GM12878 (cell line): ENCODE results near the gene SLC27A5. TPM values are rescaled to one million over a fixed set of nuclear protein-coding genes. Genes with fewer than 3 reads are reported as not detected.
"Not testable (repeated sequence)": the region's sequence is repeated elsewhere in the genome, so short reads cannot be mapped to it uniquely, and the experiment has no call there.

Experiments used
- ATAC-seq: fragments of 200-7000 bp; cut with Tn5 transposase; 3 replicates; pipeline ENCODE4 v1.9.1; 2020; ENCODE audit warnings: mild to moderate bottlenecking, moderate library complexity
- BruUV-seq: library from RNA; stranded (reverse); fragments of 400-500 nt; replicated peaks from 2 replicates; lab custom pipeline; 2021; lab: Mats Ljungman, UMichigan
- CTCF ChIA-PET: fragments of 300-600 bp; sonication (Branson Sonifier 250); formaldehyde crosslinking; extraction: SDS; loops from one replicate; lab custom pipeline; 2021; ENCODE audit warnings: inconsistent platforms; lab: Yijun Ruan, JAX
- POLR2A ChIA-PET: fragments of 350-600 bp; formaldehyde crosslinking; extraction: SDS; loops from one replicate; lab custom pipeline; 2021; ENCODE audit warnings: inconsistent platforms; lab: Charles Lee
- RAD21 ChIA-PET: fragments of 300-600 bp; sonication (Branson Sonifier 250); formaldehyde crosslinking; loops from one replicate; lab custom pipeline; 2023; ENCODE audit warnings: antibody characterized with exemption; ENCODE audit not compliant: unreplicated experiment; lab: Charles Lee
- SMC1A ChIA-PET: fragments of 300-600 bp; sonication (Branson Sonifier 250); formaldehyde crosslinking; loops from one replicate; lab custom pipeline; 2023; ENCODE audit not compliant: unreplicated experiment, uncharacterized antibody; lab: Charles Lee
- DNase-seq: peaks from one replicate; pipeline ENCODE4 v3.0.0-alpha.2; 2011; ENCODE audit warnings: low read depth, low spot score
- FAIRE-seq: peaks from 3 replicates; lab custom pipeline; 2011; peaks lifted over from hg19 to GRCh38; lab: Jason Lieb, UNC
- H2AFZ ChIP-seq: 2 replicates; pipeline ENCODE4 v1.6.0; 2011; ENCODE audit warnings: low read depth, low read length, control low read depth; ENCODE audit not compliant: control insufficient read depth
- H3K27ac ChIP-seq: 2 replicates; pipeline ENCODE4 v1.5.1; 2011; ENCODE audit warnings: control low read depth; ENCODE audit not compliant: control insufficient read depth, insufficient read depth
- H3K27me3 ChIP-seq, 2 experiments: replicated peaks in 1 of 2; 2 replicates each; pipeline versions ENCODE4 v1.6.0 to v1.6.1; 2011; ENCODE audit warnings: low read length in 1 of 2; ENCODE audit not compliant: control insufficient read depth in 2 of 2, insufficient read depth in 2 of 2
- H3K36me3 ChIP-seq, 2 experiments: 2 replicates each; pipeline ENCODE4 v1.5.1; 2011; ENCODE audit warnings: low read length in 1 of 2; ENCODE audit not compliant: control insufficient read depth in 2 of 2, insufficient read depth in 2 of 2
- H3K4me1 ChIP-seq: 2 replicates; pipeline ENCODE4 v1.6.1; 2011; ENCODE audit warnings: mild to moderate bottlenecking, low read length, moderate library complexity, mixed read lengths; ENCODE audit not compliant: control insufficient read depth, insufficient read depth
- H3K4me2 ChIP-seq: 2 replicates; pipeline ENCODE4 v1.6.0; 2011; ENCODE audit warnings: control low read depth; ENCODE audit not compliant: control insufficient read depth, insufficient read depth
- H3K4me3 ChIP-seq: fragments of 200-600 bp; sonication (generic); 2 replicates; pipeline ENCODE4 v1.5.1; 2016
- H3K79me2 ChIP-seq: 2 replicates; pipeline ENCODE4 v1.6.0; 2011; ENCODE audit warnings: low read length; ENCODE audit not compliant: control insufficient read depth, insufficient read depth
- H3K9ac ChIP-seq: 2 replicates; pipeline ENCODE4 v1.8.0; 2011; ENCODE audit warnings: low read length, control low read depth, mixed read lengths; ENCODE audit not compliant: control insufficient read depth, insufficient read depth
- H3K9me3 ChIP-seq: replicated peaks from 3 replicates; pipeline ENCODE4 v1.5.1; 2011; ENCODE audit warnings: mild to moderate bottlenecking, low read length; ENCODE audit not compliant: control insufficient read depth, insufficient read depth
- H4K20me1 ChIP-seq: 2 replicates; pipeline ENCODE4 v1.6.0; 2011; ENCODE audit not compliant: control insufficient read depth, insufficient read depth
- ATF7 ChIP-seq: fragments of 450-650 bp; IDR thresholded peaks from 2 replicates; pipeline ENCODE4 v1.6.1; 2016; ENCODE audit warnings: low read depth, mild to moderate bottlenecking
- CREB1 ChIP-seq: IDR thresholded peaks from 2 replicates; pipeline ENCODE4 v1.6.1; 2012; ENCODE audit warnings: low read depth, mild to moderate bottlenecking, inconsistent platforms
- CREM ChIP-seq: IDR thresholded peaks from 2 replicates; pipeline ENCODE4 v1.6.1; 2014; ENCODE audit warnings: antibody characterized with exemption, low read depth
- EZH2 ChIP-seq: IDR thresholded peaks from 2 replicates; pipeline ENCODE4 v1.6.1; 2012; ENCODE audit warnings: low read depth, mild to moderate bottlenecking, control low read depth, inconsistent platforms, low read length, borderline replicate concordance; ENCODE audit not compliant: control insufficient read depth
- GATAD2B ChIP-seq: fragments of 450-650 bp; conservative IDR thresholded peaks from 2 replicates; pipeline ENCODE4 v1.6.1; 2017; ENCODE audit warnings: low read depth, mild to moderate bottlenecking, moderate library complexity
- JUND ChIP-seq: IDR thresholded peaks from 2 replicates; pipeline ENCODE4 v1.6.1; 2012; ENCODE audit warnings: low read depth, mild to moderate bottlenecking, low read length, improper control_type of control experiment, moderate library complexity
- MTA2 ChIP-seq: fragments of 450-650 bp; IDR thresholded peaks from 2 replicates; pipeline ENCODE4 v1.6.1; 2016; ENCODE audit warnings: low read depth, mild to moderate bottlenecking, moderate library complexity
- MXI1 ChIP-seq: fragments of 150-350 bp; IDR thresholded peaks from 2 replicates; pipeline ENCODE4 v1.6.1; 2011; ENCODE audit warnings: low read depth, mild to moderate bottlenecking, inconsistent platforms, low read length, improper control_type of control experiment
- NFYB ChIP-seq: IDR thresholded peaks from 2 replicates; pipeline ENCODE4 v1.6.1; 2011; ENCODE audit warnings: low read depth, mild to moderate bottlenecking, low read length, improper control_type of control experiment, moderate library complexity; ENCODE audit not compliant: insufficient read depth
- RCOR1 ChIP-seq: conservative IDR thresholded peaks from 2 replicates; pipeline ENCODE4 v1.6.1; 2012; ENCODE audit warnings: low read depth, low read length, improper control_type of control experiment
- SREBF2 ChIP-seq: IDR thresholded peaks from 2 replicates; pipeline ENCODE4 v1.6.1; 2012; ENCODE audit warnings: mild to moderate bottlenecking, low read length
- ZBED1 ChIP-seq: IDR thresholded peaks from 2 replicates; pipeline ENCODE4 v1.6.1; 2016; ENCODE audit warnings: borderline replicate concordance
- ZSCAN29 ChIP-seq: fragments of 450-650 bp; IDR thresholded peaks from 2 replicates; pipeline ENCODE4 v1.6.1; 2017; ENCODE audit warnings: mild to moderate bottlenecking, moderate library complexity
- WGBS: methylation state at CpG from one replicate; pipeline ENCODE4 v1.1.6; 2016; ENCODE audit warnings: low lambda C conversion rate; ENCODE audit not compliant: insufficient replicate concordance, insufficient coverage; ENCODE audit errors: missing lambda C conversion rate; 5-methylcytosine and 5-hydroxymethylcytosine counted together
- in situ Hi-C: fragments of 300-500 bp; cut with MboI; formaldehyde crosslinking; loops from 9 replicates; pipeline ENCODE4 v1.14.3; 2018; ENCODE audit warnings: mixed read lengths
- intact Hi-C: fragments of 100-400 bp; cut with micrococcal nuclease; formaldehyde crosslinking; loops from one replicate; pipeline ENCODE4 v1.14.2; 2022; ENCODE audit not compliant: unreplicated experiment
- polyA plus RNA-seq, 11 experiments: library from polyadenylated mRNA; depleted of rRNA in 4 of 11; unstranded in 6 of 11; stranded (reverse) in 5 of 11; fragments of >200 nt; fragmentation: Nextera tagmentation in 4 of 11; fragmentation: Illumina TruSeq in 1 of 11; extraction: Ambion mirVana in 4 of 11; extraction: Trizol in 1 of 11; gene quantifications; 1 replicate in 1 of 11; 2 replicates in 10 of 11; pipeline versions ENCODE4 v1.2.1 to v1.2.3, GENCODE V29; 2011 to 2016; ENCODE audit warnings: inconsistent platforms in 2 of 11, missing spikeins in 2 of 11, low read depth in 1 of 11
- total RNA-seq, 4 experiments: library from RNA; depleted of rRNA in 3 of 4; stranded (reverse); fragments of >200 nt in 3 of 4; fragmentation: Illumina TruSeq in 1 of 4; extraction: Trizol in 1 of 4; gene quantifications; 2 replicates each; pipeline versions ENCODE4 v1.2.1 to v1.2.3, GENCODE V29; 2013 to 2021
- TF ChIP-seq, protein P1 (sequence below): IDR thresholded peaks from 2 replicates; pipeline ENCODE4 v1.6.1; 2012; ENCODE audit warnings: mild to moderate bottlenecking, low read depth, low read length

Gene SLC27A5
- total and polyA plus RNA-seq, 10 of the 15 experiments (the other 5 are each of a cell fraction or from before 2014, with no cell fraction given): 21.2 to 127 (median 31.8) TPM

DNA sequence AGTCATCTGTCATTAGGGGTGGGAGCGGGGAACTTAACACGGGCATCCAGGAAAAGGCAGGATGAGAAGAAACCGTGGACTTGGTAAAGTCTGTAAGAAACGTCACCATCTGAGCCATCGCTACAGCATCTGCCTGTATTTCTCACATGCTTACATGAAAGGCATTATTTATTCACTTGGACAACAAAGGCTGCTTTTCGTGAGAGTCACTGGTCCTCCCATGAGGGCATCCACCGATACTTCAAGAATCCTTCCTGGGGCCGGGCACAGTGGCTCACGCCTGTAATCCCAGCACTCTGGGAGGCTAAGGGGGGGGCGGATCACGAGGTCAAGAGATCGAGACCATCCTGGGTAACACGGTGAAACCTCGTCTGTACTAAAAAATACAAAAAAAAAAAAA lies 19.5 kb downstream of the SLC27A5 start (continued):
- TF ChIP-seq, protein P1, sequence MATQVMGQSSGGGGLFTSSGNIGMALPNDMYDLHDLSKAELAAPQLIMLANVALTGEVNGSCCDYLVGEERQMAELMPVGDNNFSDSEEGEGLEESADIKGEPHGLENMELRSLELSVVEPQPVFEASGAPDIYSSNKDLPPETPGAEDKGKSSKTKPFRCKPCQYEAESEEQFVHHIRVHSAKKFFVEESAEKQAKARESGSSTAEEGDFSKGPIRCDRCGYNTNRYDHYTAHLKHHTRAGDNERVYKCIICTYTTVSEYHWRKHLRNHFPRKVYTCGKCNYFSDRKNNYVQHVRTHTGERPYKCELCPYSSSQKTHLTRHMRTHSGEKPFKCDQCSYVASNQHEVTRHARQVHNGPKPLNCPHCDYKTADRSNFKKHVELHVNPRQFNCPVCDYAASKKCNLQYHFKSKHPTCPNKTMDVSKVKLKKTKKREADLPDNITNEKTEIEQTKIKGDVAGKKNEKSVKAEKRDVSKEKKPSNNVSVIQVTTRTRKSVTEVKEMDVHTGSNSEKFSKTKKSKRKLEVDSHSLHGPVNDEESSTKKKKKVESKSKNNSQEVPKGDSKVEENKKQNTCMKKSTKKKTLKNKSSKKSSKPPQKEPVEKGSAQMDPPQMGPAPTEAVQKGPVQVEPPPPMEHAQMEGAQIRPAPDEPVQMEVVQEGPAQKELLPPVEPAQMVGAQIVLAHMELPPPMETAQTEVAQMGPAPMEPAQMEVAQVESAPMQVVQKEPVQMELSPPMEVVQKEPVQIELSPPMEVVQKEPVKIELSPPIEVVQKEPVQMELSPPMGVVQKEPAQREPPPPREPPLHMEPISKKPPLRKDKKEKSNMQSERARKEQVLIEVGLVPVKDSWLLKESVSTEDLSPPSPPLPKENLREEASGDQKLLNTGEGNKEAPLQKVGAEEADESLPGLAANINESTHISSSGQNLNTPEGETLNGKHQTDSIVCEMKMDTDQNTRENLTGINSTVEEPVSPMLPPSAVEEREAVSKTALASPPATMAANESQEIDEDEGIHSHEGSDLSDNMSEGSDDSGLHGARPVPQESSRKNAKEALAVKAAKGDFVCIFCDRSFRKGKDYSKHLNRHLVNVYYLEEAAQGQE: no peak

DNA sequence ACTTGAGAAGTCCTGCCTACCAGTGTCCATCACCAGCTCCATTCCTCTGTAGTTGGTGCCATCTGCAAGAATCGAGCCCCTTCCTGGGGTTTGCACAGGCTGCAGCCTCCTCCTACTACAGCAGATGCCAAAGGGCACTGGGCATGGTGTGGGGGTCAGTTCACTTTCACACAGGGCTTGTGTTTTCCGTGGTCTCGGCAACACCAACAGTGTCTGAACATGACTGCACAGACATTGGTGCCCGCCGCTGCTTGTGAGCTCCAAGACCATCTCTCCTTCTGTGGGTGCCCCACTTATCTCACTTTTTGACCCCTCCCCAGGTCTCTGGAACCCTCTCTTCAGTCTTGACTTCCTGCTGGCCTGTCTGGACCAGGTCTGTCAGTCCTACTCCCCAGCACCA lies 20.4 kb downstream of the SLC27A5 start:
- ChIA-PET SMC1A (interaction anchor here (1.6 kb wide), 1 partner anchor 23 kb away, joined by 4 read pairs; no protein-coding TSS in a partner anchor), RAD21 (no interaction called here), CTCF (no interaction called here), POLR2A (no interaction called here)
- no peak overlapping the region for H2AFZ ChIP-seq
- H3K27ac ChIP-seq: no peak overlapping the region
- no peak overlapping the region for H3K9ac ChIP-seq
- no peak overlapping the region for H3K4me3 ChIP-seq
- ATAC-seq: no peak
- H3K36me3 ChIP-seq: no peaks in the 10 kb centered on the region; a peak in 1 of 4 replicates
- TF ChIP-seq MXI1: no peak
- no peak for TF ChIP-seq NFYB
- TF ChIP-seq GATAD2B: no peak
- TF ChIP-seq EZH2: no peak
- no peak for TF ChIP-seq SREBF2
- no peak for TF ChIP-seq JUND
- TF ChIP-seq RCOR1: no peak
- TF ChIP-seq MTA2: no peak
- no peak for TF ChIP-seq CREM
- TF ChIP-seq CREB1: no peak
- TF ChIP-seq ZBED1: no peak
- TF ChIP-seq ATF7: no peak
- TF ChIP-seq ZSCAN29: no peak
- no peaks in the 10 kb centered on the region for H3K27me3 ChIP-seq
- FAIRE-seq: no peak
- no peaks in the 10 kb centered on the region; the same call in 2 of the 3 replicates for H3K9me3 ChIP-seq
- no peak for DNase-seq
- no peak overlapping the region for H3K4me2 ChIP-seq
- BruUV-seq: no TSS peak
- no peaks in the 10 kb centered on the region; the same call in 1 of the 2 replicates for H3K79me2 ChIP-seq
- H3K4me1 ChIP-seq: peaks cover 25% of the 10 kb centered on the region
- in situ Hi-C loops: no loop called here
- intact Hi-C loops: no loop called here
- no peaks in the 10 kb centered on the region for H4K20me1 ChIP-seq
- WGBS: 98% methylated on average over 5 of the region's 5 CpGs

DNA sequence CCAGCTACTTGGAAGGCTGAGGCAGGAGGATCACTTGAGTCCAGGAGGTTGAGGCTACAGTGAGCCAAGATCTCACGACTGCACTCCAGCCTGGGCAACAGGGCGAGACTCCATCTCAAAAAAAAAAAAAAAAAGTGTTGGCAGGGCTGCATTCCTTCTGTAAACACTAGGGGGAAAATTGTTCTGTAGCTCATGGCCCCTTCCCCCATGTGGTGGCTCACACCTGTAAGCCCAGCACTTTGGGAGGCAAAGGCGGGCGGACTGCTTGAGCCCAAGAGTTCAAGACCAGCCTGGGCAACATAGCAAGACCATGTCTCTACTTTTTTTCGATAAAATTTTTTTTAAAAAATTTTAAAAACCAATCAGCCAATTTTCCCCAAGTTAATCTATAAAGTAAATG lies 27.4 kb downstream of the SLC27A5 start:
- ATAC-seq, H3K36me3 ChIP-seq, H3K9me3 ChIP-seq, H3K27me3 ChIP-seq, H3K4me3 ChIP-seq, H3K4me2 ChIP-seq, RAD21 ChIA-PET, H3K9ac ChIP-seq, H3K27ac ChIP-seq, in situ Hi-C loops, BruUV-seq, H4K20me1 ChIP-seq, DNase-seq, H3K79me2 ChIP-seq, intact Hi-C loops, FAIRE-seq, H2AFZ ChIP-seq: not testable (repeated sequence)
- 95% methylated on average over 4 of the region's 5 CpGs for WGBS
- peaks cover 13% of the 10 kb centered on the region for H3K4me1 ChIP-seq
- ChIA-PET CTCF (interaction anchor here (1.0 kb wide), 1 partner anchor 12 kb away, joined by 3 read pairs; no protein-coding TSS in a partner anchor), SMC1A (interaction anchor here (1.2 kb wide), 1 partner anchor 9 kb away, joined by 3 read pairs; no protein-coding TSS in a partner anchor), POLR2A (interaction anchor here (0.6 kb wide), 1 partner anchor 128 kb away, joined by 4 read pairs; no protein-coding TSS in a partner anchor)
